PC-9 (cell line): ENCODE results near the gene ZNF497. TPM values are rescaled to one million over a fixed set of nuclear protein-coding genes. Genes with fewer than 3 reads are reported as not detected.

Source experiments
- Bru-seq: library from RNA; stranded (reverse); fragments of 400-500 nt; gene quantifications from one replicate; lab custom pipeline; 2021; lab: Mats Ljungman, UMichigan
- BruChase-seq, 2 experiments: library from RNA; stranded (reverse); fragments of 400-500 nt; gene quantifications; one replicate each; lab custom pipeline; 2021; lab: Mats Ljungman, UMichigan
- BruUV-seq: library from RNA; stranded (reverse); fragments of 400-500 nt; replicated peaks from 2 replicates; lab custom pipeline; 2021; lab: Mats Ljungman, UMichigan
- CTCF ChIA-PET: fragments of 300-600 bp; sonication (Branson Sonifier 250); formaldehyde crosslinking; loops from one replicate; lab custom pipeline; 2022; ENCODE audit warnings: antibody characterized with exemption; lab: Charles Lee
- POLR2A ChIA-PET: fragments of 300-600 bp; sonication (Branson Sonifier 250); formaldehyde crosslinking; loops from one replicate; lab custom pipeline; 2022; ENCODE audit warnings: antibody characterized with exemption; ENCODE audit not compliant: unreplicated experiment; lab: Charles Lee
- DNase-seq, 2 experiments: peaks; one replicate each; pipeline versions ENCODE4 v3.0.0 to v3.0.0-alpha.2; 2015 to 2022; ENCODE audit warnings: mixed read lengths in 1 of 2
- H2AFZ ChIP-seq: fragments of 200-600 bp; sonication (generic); 2 replicates; pipeline ENCODE4 v1.8.1; 2017; ENCODE audit warnings: antibody characterized with exemption
- H3F3A ChIP-seq: fragments of 200-600 bp; sonication (generic); 2 replicates; pipeline ENCODE4 v1.8.1; 2017; ENCODE audit warnings: antibody characterized with exemption, mild to moderate bottlenecking, low read depth; ENCODE audit not compliant: insufficient read depth
- H3K27ac ChIP-seq: fragments of 200-600 bp; sonication (generic); 2 replicates; pipeline ENCODE4 v1.6.1; 2016; ENCODE audit warnings: mixed run types
- H3K27me3 ChIP-seq: fragments of 200-600 bp; sonication (generic); 2 replicates; pipeline ENCODE4 v1.6.1; 2016; ENCODE audit warnings: low read depth, mixed run types; ENCODE audit not compliant: insufficient read depth
- H3K36me3 ChIP-seq: fragments of 200-600 bp; sonication (generic); 2 replicates; pipeline ENCODE4 v1.6.1; 2016; ENCODE audit warnings: low read depth, mixed run types
- H3K4me1 ChIP-seq: fragments of 200-600 bp; sonication (generic); replicated peaks from 2 replicates; pipeline ENCODE4 v1.6.1; 2016; ENCODE audit warnings: mixed run types; ENCODE audit not compliant: insufficient read depth
- H3K4me2 ChIP-seq: fragments of 200-600 bp; sonication (generic); 2 replicates; pipeline ENCODE4 v1.6.1; 2017; ENCODE audit warnings: mixed run types
- H3K4me3 ChIP-seq: fragments of 200-600 bp; sonication (generic); 2 replicates; pipeline ENCODE4 v1.6.1; 2016; ENCODE audit warnings: mixed run types
- H3K79me2 ChIP-seq: fragments of 200-600 bp; sonication (generic); 2 replicates; pipeline ENCODE4 v1.6.1; 2017; ENCODE audit warnings: low read depth, mixed run types
- H3K9me2 ChIP-seq: fragments of 200-600 bp; sonication (generic); 2 replicates; pipeline ENCODE4 v1.8.1; 2017; ENCODE audit warnings: mild to moderate bottlenecking; ENCODE audit not compliant: insufficient read depth
- H3K9me3 ChIP-seq: fragments of 200-600 bp; sonication (generic); 2 replicates; pipeline ENCODE4 v1.8.1; 2016; ENCODE audit warnings: low read depth; ENCODE audit not compliant: insufficient read depth
- H4K20me1 ChIP-seq: fragments of 200-600 bp; sonication (generic); 2 replicates; pipeline ENCODE4 v1.8.1; 2017; ENCODE audit not compliant: insufficient read depth
- EZH2 ChIP-seq: fragments of 200-600 bp; sonication (generic); IDR thresholded peaks from 2 replicates; pipeline ENCODE4 v1.8.0; 2017; ENCODE audit warnings: antibody characterized with exemption, low read depth
- intact Hi-C: fragments of 100-400 bp; cut with micrococcal nuclease; formaldehyde crosslinking; loops from one replicate; pipeline ENCODE4 v1.10.0; 2022; ENCODE audit not compliant: unreplicated experiment
- long read RNA-seq: library from polyadenylated mRNA; stranded (forward); transcript quantifications from one replicate; pipeline ENCODE4 v2.0.0, GENCODE V29; 2022
- total RNA-seq: library from RNA; stranded (reverse); gene quantifications from 2 replicates; pipeline ENCODE4 v1.2.3, GENCODE V29; 2021
- TF ChIP-seq, protein P1 (sequence below): fragments of 200-600 bp; sonication (generic); conservative IDR thresholded peaks from 2 replicates; pipeline ENCODE4 v1.6.1; 2017; ENCODE audit warnings: mixed run types, antibody characterized with exemption, mild to moderate bottlenecking, moderate library complexity

The ZNF497 gene
- total RNA-seq = 7.2 and 8.6 TPM in 2 replicates
- Bru-seq, nascent RNA = percentile 39 among the genes with signal in this experiment
- BruChase-seq, experiment 1, labeled RNA remaining after a 2-hour chase = percentile 54 among the genes with signal in this experiment
- percentile 57 among the genes with signal in this experiment for BruChase-seq, experiment 2, labeled RNA remaining after a 6-hour chase
- long read RNA-seq, partial matches to known transcripts = 0 of 4 reads
- long read RNA-seq, other reads (novel, unspliced or antisense) = 2 of 4 reads

DNA sequence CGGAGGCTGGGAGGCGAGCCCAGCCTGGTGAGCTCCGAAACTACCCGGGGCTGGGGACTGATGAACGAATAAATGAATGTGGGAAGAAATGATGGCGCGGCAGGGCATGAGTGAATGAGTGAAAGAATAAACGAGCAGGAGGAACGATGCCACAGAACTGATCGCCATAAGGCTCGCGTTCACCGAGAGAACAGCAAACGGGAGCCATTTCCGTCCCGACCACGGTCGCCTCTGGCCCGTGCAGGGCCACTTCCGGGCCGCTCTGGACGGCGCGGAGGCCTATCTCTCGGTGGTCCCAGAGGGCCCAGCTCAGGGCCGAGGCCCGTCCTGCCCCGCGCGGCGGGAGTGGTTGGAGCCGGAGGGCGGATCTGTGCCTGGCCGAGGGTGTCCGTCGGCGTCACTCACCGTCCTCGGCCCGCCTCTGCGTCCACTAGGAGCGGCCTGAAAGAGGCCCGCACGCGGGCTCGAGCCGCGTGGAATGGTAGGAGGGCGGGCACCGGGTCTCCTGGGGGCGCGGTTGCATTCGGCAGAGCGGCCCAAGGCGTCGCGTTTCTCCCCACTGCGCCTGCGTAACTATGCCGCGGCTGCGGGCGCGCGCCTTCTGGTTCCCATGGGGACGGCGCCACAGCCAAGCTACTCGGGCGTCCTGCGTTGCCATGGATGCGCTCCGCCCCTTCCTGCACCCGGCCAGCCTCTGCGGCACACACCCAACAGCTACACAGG lies at the start of gene ZNF497:
Gene ZNF497 (minus strand): TSS at position 480 of the 723 bp plus-strand sequence. CDS start 5,116 bp downstream, outside the sequence.
- Histone ChIP-seq H3K9me2 (no peaks in the 10 kb centered on the region), H3K9me3 (no peaks in the 10 kb centered on the region), H3K4me2 (peak within 1 kb of the TSS; percentile 72), H4K20me1 (no peaks in the 10 kb centered on the region), H2AFZ (peak within 1 kb of the TSS; percentile 89), H3K79me2 (peaks cover 8% of the 10 kb centered on the region), H3K27ac (peak within 1 kb of the TSS; percentile 89), H3K27me3 (no peaks in the 10 kb centered on the region), H3K4me3 (peak within 1 kb of the TSS; percentile 69), H3F3A (no peaks in the 10 kb centered on the region; the same call in 1 of the 2 replicates), H3K36me3 (no peaks in the 10 kb centered on the region), H3K4me1 (no peaks in the 10 kb centered on the region)
- POLR2A ChIA-PET = interaction anchor here (0.5 to 1.1 kb wide), 11 partner anchors 19 to 1122 kb away, joined by 3 to 20 read pairs (median 3); partner anchors contain the start of genes ZBTB45, ZNF584, ZNF776 and ZNF805
- CTCF ChIA-PET = no interaction called here
- DNase-seq = peak; percentile 88 to 96
- no peak for TF ChIP-seq EZH2
- TF ChIP-seq, protein P1, sequence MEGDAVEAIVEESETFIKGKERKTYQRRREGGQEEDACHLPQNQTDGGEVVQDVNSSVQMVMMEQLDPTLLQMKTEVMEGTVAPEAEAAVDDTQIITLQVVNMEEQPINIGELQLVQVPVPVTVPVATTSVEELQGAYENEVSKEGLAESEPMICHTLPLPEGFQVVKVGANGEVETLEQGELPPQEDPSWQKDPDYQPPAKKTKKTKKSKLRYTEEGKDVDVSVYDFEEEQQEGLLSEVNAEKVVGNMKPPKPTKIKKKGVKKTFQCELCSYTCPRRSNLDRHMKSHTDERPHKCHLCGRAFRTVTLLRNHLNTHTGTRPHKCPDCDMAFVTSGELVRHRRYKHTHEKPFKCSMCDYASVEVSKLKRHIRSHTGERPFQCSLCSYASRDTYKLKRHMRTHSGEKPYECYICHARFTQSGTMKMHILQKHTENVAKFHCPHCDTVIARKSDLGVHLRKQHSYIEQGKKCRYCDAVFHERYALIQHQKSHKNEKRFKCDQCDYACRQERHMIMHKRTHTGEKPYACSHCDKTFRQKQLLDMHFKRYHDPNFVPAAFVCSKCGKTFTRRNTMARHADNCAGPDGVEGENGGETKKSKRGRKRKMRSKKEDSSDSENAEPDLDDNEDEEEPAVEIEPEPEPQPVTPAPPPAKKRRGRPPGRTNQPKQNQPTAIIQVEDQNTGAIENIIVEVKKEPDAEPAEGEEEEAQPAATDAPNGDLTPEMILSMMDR = no peak
- no TSS peak for BruUV-seq
- intact Hi-C loops = loop anchor here (1.0 to 5.0 kb wide), 4 partner anchors 19 to 105 kb away; partner anchors contain the start of genes ZNF324, ZNF324B, ZNF584 and ZNF837

- ChIA-PET POLR2A (interaction anchor here (0.6 to 0.7 kb wide), 6 partner anchors 15 to 197 kb away, joined by 3 to 5 read pairs (median 4); partner anchors contain the start of genes ZNF324B and ZNF497), CTCF (no interaction called here)
- H3K4me3 ChIP-seq = peak overlapping the region; percentile 73
- H2AFZ ChIP-seq = peak overlapping the region; percentile 90
- H3K4me1 ChIP-seq = peaks cover 12% of the 10 kb centered on the region
- intact Hi-C loops = loop anchor here (2.0 to 5.0 kb wide), 2 partner anchors 47 to 58 kb away; partner anchors contain the start of genes ZNF324 and ZNF497
- H3K79me2 ChIP-seq = 0 out of 2 replicates have a peak, but pooled peaks cover 13% of the 10 kb centered on the region
- H3K27me3 ChIP-seq = no peaks in the 10 kb centered on the region
- no peak overlapping the region for H3K27ac ChIP-seq
- peak overlapping the region; percentile 86 for H3K4me2 ChIP-seq
- no TSS peak for BruUV-seq
- DNase-seq = no peak
- no peaks in the 10 kb centered on the region for H3K36me3 ChIP-seq
- H3F3A ChIP-seq = peaks cover 3% of the 10 kb centered on the region; the same call in 1 of the 2 replicates
- no peaks in the 10 kb centered on the region for H3K9me2 ChIP-seq
- TF ChIP-seq EZH2 = no peak
- TF ChIP-seq, protein P1 = no peak
- no peaks in the 10 kb centered on the region for H4K20me1 ChIP-seq
- no peaks in the 10 kb centered on the region for H3K9me3 ChIP-seq
These were observed 46.6 kb upstream of the ZNF497 start for GRCh38 chr19:58409010-58409790.
